Left lung (tissue), 10 donors: ENCODE data around the gene SLC30A3. TPM values are rescaled to one million over a fixed set of nuclear protein-coding genes. Genes with fewer than 3 reads are reported as not detected.

ENCODE experiments used
- ATAC-seq: fragments of 200-7000 bp; cut with Tn5 transposase; one replicate; pipeline ENCODE4 v1.9.1; 2020; ENCODE audit warnings: moderate library complexity
- DNase-seq, 4 donors: peaks; one replicate each; pipeline ENCODE4 v3.0.0-alpha.2; 2013 to 2020
- H3K27ac ChIP-seq, 2 donors: fragments of 200-600 bp; sonication (generic) in 1 of 2; one replicate each; pipeline versions ENCODE4 v1.5.0 to v1.8.0; 2020 to 2021
- H3K27me3 ChIP-seq, 2 donors: fragments of 200-600 bp; sonication (generic) in 1 of 2; one replicate each; pipeline versions ENCODE4 v1.5.0 to v1.8.0; 2020 to 2021
- H3K36me3 ChIP-seq, 2 donors: fragments of 200-600 bp; sonication (generic) in 1 of 2; one replicate each; pipeline versions ENCODE4 v1.5.0 to v1.8.0; 2020 to 2021
- H3K4me1 ChIP-seq, 2 donors: fragments of 200-600 bp; one replicate each; pipeline ENCODE4 v1.8.0; 2021
- H3K4me3 ChIP-seq, 2 donors: fragments of 200-600 bp; sonication (generic) in 1 of 2; one replicate each; pipeline versions ENCODE4 v1.5.0 to v1.8.0; 2020 to 2021; ENCODE audit warnings: mild to moderate bottlenecking in 1 of 2
- H3K9me3 ChIP-seq, 2 donors: fragments of 200-600 bp; sonication (generic) in 1 of 2; one replicate each; pipeline versions ENCODE4 v1.5.0 to v1.8.0; 2020 to 2021
- intact Hi-C, 2 donors: fragments of 100-400 bp; cut with DNase I; formaldehyde crosslinking; loops; one replicate each; pipeline versions ENCODE4 v1.11.2 to v1.14.2; 2022
- polyA plus RNA-seq, 6 donors: library from polyadenylated mRNA; unstranded; fragments of 120-200 nt; gene quantifications; one replicate each; pipeline ENCODE4 v1.2.1, GENCODE V29; 2013; ENCODE audit not compliant: insufficient read length in 6 of 6
- total RNA-seq, 2 donors: library from RNA; stranded (reverse); fragmentation: NEBNext Ultra II Directional; extraction: Animal tissue kit (Norgen Biotek cat#: 25700); gene quantifications; one replicate each; pipeline ENCODE4 v1.2.1, GENCODE V29; 2021
- TF ChIP-seq, protein P1 (sequence below), 2 donors: fragments of 200-600 bp; sonication (generic) in 1 of 2; IDR thresholded peaks; one replicate each; pipeline versions ENCODE4 v1.5.0 to v1.8.0; 2021; ENCODE audit warnings: antibody characterized with exemption in 2 of 2
- donor health status: DM: no; HTN: yes; CAD: no.
- donor health status: DM: no; HTN: no; CAD: no.

SLC30A3 gene
- total and polyA plus RNA-seq, 8 donors: 0.26 to 0.69 (median 0.48) TPM

- TF ChIP-seq, protein P1, sequence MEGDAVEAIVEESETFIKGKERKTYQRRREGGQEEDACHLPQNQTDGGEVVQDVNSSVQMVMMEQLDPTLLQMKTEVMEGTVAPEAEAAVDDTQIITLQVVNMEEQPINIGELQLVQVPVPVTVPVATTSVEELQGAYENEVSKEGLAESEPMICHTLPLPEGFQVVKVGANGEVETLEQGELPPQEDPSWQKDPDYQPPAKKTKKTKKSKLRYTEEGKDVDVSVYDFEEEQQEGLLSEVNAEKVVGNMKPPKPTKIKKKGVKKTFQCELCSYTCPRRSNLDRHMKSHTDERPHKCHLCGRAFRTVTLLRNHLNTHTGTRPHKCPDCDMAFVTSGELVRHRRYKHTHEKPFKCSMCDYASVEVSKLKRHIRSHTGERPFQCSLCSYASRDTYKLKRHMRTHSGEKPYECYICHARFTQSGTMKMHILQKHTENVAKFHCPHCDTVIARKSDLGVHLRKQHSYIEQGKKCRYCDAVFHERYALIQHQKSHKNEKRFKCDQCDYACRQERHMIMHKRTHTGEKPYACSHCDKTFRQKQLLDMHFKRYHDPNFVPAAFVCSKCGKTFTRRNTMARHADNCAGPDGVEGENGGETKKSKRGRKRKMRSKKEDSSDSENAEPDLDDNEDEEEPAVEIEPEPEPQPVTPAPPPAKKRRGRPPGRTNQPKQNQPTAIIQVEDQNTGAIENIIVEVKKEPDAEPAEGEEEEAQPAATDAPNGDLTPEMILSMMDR (IDR thresholded peaks at IDR 0.05): no peak
- no peak for ATAC-seq
- Histone ChIP-seq H3K4me3 (no peak overlapping the region), H3K27me3 (no peaks in the 10 kb centered on the region), H3K27ac (no peak overlapping the region), H3K9me3 (no peaks in the 10 kb centered on the region), H3K4me1 (no peaks in the 10 kb centered on the region), H3K36me3 (peaks cover 0 to 100% of the 10 kb centered on the region in 2 donors)
- no peak for DNase-seq
- intact Hi-C loops: no loop called here
These were observed 25.4 kb downstream of the SLC30A3 start for GRCh38 chr2:27237341-27237945.

- Histone ChIP-seq H3K36me3 (peaks cover 0 to 100% of the 10 kb centered on the region in 2 donors), H3K27ac (no peak overlapping the region)
These were observed 26.2 kb downstream of the SLC30A3 start for GRCh38 chr2:27236626-27237025.

GRCh38 chr2:27236136-27236535 is 26.7 kb downstream of the SLC30A3 start:
- Histone ChIP-seq H3K4me3 (no peak overlapping the region), H3K27me3 (no peaks in the 10 kb centered on the region), H3K27ac (no peak overlapping the region), H3K4me1 (no peaks in the 10 kb centered on the region), H3K36me3 (peaks cover 0 to 100% of the 10 kb centered on the region in 2 donors), H3K9me3 (no peaks in the 10 kb centered on the region)
- TF ChIP-seq, protein P1 (IDR thresholded peaks at IDR 0.05): no peak
- intact Hi-C loops: no loop called here
- DNase-seq: no peak
- no peak for ATAC-seq

More at GRCh38 chr2:27236626-27237025, 26.2 kb downstream of the SLC30A3 start:
- DNase-seq (no peak), ATAC-seq (no peak)
- no peaks in the 10 kb centered on the region for H3K27me3 ChIP-seq
- TF ChIP-seq, protein P1 (IDR thresholded peaks at IDR 0.05): no peak
- H3K4me3 ChIP-seq: no peak overlapping the region
- H3K4me1 ChIP-seq: no peaks in the 10 kb centered on the region
- H3K9me3 ChIP-seq: no peaks in the 10 kb centered on the region
- intact Hi-C loops: no loop called here

DNA sequence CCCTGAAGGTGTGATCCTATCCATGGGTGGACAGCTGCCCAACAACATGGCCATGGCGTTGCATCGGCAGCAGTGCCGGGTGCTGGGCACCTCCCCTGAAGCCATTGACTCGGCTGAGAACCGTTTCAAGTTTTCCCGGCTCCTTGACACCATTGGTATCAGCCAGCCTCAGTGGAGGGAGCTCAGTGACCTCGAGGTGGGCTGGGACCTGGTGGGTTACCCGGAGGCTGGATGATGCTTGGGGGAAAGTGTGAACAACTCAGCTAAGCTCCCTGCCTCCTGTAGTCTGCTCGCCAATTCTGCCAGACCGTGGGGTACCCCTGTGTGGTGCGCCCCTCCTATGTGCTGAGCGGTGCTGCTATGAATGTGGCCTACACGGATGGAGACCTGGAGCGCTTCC is 29.5 kb downstream of the SLC30A3 start:
- intact Hi-C loops: no loop called here
- DNase-seq (no peak), ATAC-seq (no peak)
- Histone ChIP-seq H3K27ac (no peak overlapping the region), H3K36me3 (peaks cover 0 to 100% of the 10 kb centered on the region in 2 donors), H3K27me3 (no peaks in the 10 kb centered on the region), H3K4me1 (no peaks in the 10 kb centered on the region), H3K4me3 (no peak overlapping the region), H3K9me3 (no peaks in the 10 kb centered on the region)
- TF ChIP-seq, protein P1 (IDR thresholded peaks at IDR 0.05): no peak

GRCh38 chr2:27231921-27232320 is 30.9 kb downstream of the SLC30A3 start:
- H3K4me3 ChIP-seq: no peak overlapping the region
- no peaks in the 10 kb centered on the region for H3K27me3 ChIP-seq
- H3K36me3 ChIP-seq: peaks cover 0 to 100% of the 10 kb centered on the region in 2 donors
- intact Hi-C loops: no loop called here
- ATAC-seq (no peak), DNase-seq (no peak)
- TF ChIP-seq, protein P1 (IDR thresholded peaks at IDR 0.05): no peak
- H3K27ac ChIP-seq: no peak overlapping the region
- H3K9me3 ChIP-seq: no peaks in the 10 kb centered on the region
- no peaks in the 10 kb centered on the region for H3K4me1 ChIP-seq
